Right lobe of liver (tissue), 4 donors: ENCODE measurements around the gene MAPKAP1.

Experiments
- POLR2A ChIP-seq: fragments of 450-650 bp; IDR thresholded peaks from one replicate; pipeline ENCODE4 v1.6.1; 2017; ENCODE audit warnings: antibody characterized with exemption, mild to moderate bottlenecking
- TF ChIP-seq, protein P1 (sequence below), 4 donors: fragments of 200-600 bp in 3 of 4; fragments of 450-650 bp in 1 of 4; IDR thresholded peaks; one replicate each; pipeline versions ENCODE4 v1.5.1 to v1.8.0; 2016 to 2022; ENCODE audit warnings: antibody characterized with exemption in 4 of 4, mild to moderate bottlenecking in 2 of 4
- donor health status: DM: no; HTN: no; CAD: no.
- donor health status: DM: no; HTN: no; CAD: no.
- donor health status: DM: no; HTN: yes; CAD: no.

DNA sequence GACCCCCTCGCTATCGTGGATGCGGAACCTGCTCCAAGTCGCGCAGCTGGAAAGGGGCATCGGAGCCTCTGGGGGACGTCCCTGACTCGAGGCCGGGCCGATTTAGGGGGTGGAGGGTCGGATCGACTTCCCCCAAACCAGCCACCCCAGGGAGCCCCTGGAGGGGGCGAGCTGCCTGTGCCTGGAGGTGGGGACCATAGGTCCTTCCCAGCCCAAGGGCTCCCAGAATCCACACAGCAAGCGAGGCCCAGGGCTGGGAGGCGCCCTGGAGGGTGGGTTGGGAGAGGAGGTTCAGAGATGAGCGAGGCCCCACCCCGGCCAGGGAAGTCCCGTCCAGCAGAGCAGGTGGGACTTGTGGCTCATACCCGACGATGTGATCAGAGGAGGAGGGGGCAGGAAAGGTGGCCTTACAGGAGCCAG is 297.8 kb downstream of the MAPKAP1 start:
- no peak for TF ChIP-seq POLR2A
- TF ChIP-seq, protein P1, sequence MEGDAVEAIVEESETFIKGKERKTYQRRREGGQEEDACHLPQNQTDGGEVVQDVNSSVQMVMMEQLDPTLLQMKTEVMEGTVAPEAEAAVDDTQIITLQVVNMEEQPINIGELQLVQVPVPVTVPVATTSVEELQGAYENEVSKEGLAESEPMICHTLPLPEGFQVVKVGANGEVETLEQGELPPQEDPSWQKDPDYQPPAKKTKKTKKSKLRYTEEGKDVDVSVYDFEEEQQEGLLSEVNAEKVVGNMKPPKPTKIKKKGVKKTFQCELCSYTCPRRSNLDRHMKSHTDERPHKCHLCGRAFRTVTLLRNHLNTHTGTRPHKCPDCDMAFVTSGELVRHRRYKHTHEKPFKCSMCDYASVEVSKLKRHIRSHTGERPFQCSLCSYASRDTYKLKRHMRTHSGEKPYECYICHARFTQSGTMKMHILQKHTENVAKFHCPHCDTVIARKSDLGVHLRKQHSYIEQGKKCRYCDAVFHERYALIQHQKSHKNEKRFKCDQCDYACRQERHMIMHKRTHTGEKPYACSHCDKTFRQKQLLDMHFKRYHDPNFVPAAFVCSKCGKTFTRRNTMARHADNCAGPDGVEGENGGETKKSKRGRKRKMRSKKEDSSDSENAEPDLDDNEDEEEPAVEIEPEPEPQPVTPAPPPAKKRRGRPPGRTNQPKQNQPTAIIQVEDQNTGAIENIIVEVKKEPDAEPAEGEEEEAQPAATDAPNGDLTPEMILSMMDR (IDR thresholded peaks at IDR 0.05), result no peak
